HepG2 (cell line): ENCODE results near the gene BMP8A.

Experiments
- ADNP ChIP-seq: sonication (generic); formaldehyde crosslinking; IDR thresholded peaks from 2 replicates; pipeline ENCODE4 v1.4.0; 2020; ENCODE audit warnings: missing genetic modification reagents
- CBFB ChIP-seq: sonication (generic); formaldehyde crosslinking; IDR thresholded peaks from 2 replicates; pipeline ENCODE4 v1.4.0; 2020; ENCODE audit warnings: missing genetic modification reagents
- CEBPB ChIP-seq: IDR thresholded peaks from 2 replicates; pipeline ENCODE4 v1.6.1; 2011; ENCODE audit warnings: low read depth, low read length, improper control_type of control experiment, borderline replicate concordance
- HNF1B ChIP-seq: sonication (generic); formaldehyde crosslinking; IDR thresholded peaks from 2 replicates; pipeline ENCODE4 v1.5.1; 2020; ENCODE audit warnings: mild to moderate bottlenecking, moderate library complexity, missing genetic modification reagents
- IRF2 ChIP-seq: IDR thresholded peaks from 2 replicates; pipeline ENCODE4 v1.6.1; 2018; ENCODE audit warnings: missing genetic modification reagents, missing compliant biosample characterization
- JUN ChIP-seq: sonication (generic); formaldehyde crosslinking; IDR thresholded peaks from 2 replicates; pipeline ENCODE4 v1.4.0; 2020; ENCODE audit warnings: mild to moderate bottlenecking, missing genetic modification reagents
- POLR2AphosphoS5 ChIP-seq: IDR thresholded peaks from 2 replicates; pipeline ENCODE4 v1.6.1; 2012; ENCODE audit warnings: low read depth, low read length
- YY1 ChIP-seq: IDR thresholded peaks from 2 replicates; pipeline ENCODE4 v1.6.1; 2011; ENCODE audit warnings: low read length, low read depth, moderate library complexity, mild to moderate bottlenecking; ENCODE audit not compliant: insufficient read depth, insufficient replicate concordance
- ZBTB49 ChIP-seq: sonication (generic); formaldehyde crosslinking; IDR thresholded peaks from 2 replicates; pipeline ENCODE4 v1.4.0; 2020; ENCODE audit warnings: missing genetic modification reagents, borderline replicate concordance
- ZNF451 ChIP-seq: sonication (generic); formaldehyde crosslinking; IDR thresholded peaks from 2 replicates; pipeline ENCODE4 v1.5.0; 2020; ENCODE audit warnings: mild to moderate bottlenecking, missing genetic modification reagents
- ZSCAN31 ChIP-seq: sonication (generic); formaldehyde crosslinking; IDR thresholded peaks from 2 replicates; pipeline ENCODE4 v1.5.0; 2020; ENCODE audit warnings: low read depth, mild to moderate bottlenecking, missing genetic modification reagents

- TF ChIP-seq ZNF451 (no peak), ADNP (no peak), POLR2AphosphoS5 (no peak), ZSCAN31 (CRISPR knock-in tag) (no peak), IRF2 (CRISPR knock-in tag) (no peak), CEBPB (no peak), YY1 (no peak), CBFB (no peak), ZBTB49 (CRISPR knock-in tag) (no peak), HNF1B (CRISPR knock-in tag) (no peak), JUN (CRISPR knock-in tag) (no peak)
These were observed 82.5 kb downstream of the BMP8A start for GRCh38 chr1:39573736-39574624.
